Stimulated activated CD4-positive, alpha-beta T cell treated with anti-CD3 and anti-CD28 coated beads, TNF-alpha, amount 100 ng/mL, for 4 hours (primary cell): Measurements from ENCODE around the gene TPK1.
"Not testable (repeated sequence)": the region's sequence is repeated elsewhere in the genome, so short reads cannot be mapped to it uniquely, and the experiment has no call there.

Experiments
- DNase-seq, 3 experiments: peaks; one replicate each; pipeline ENCODE4 v3.0.0-alpha.2; 2020; ENCODE audit warnings: low read depth in 3 of 3

TPK1 gene

GRCh38 chr7:144641389-144642044 lies 194.3 kb downstream of the TPK1 start:
- no peak for DNase-seq

- no peak for DNase-seq
These were observed 203.1 kb downstream of the TPK1 start for GRCh38 chr7:144632724-144633123.

- no peak for DNase-seq
These were observed 206.3 kb downstream of the TPK1 start for GRCh38 chr7:144629598-144629997.

- no peak for DNase-seq
These were observed 206.8 kb downstream of the TPK1 start for GRCh38 chr7:144629011-144629410.

GRCh38 chr7:144628176-144628575 lies 207.7 kb downstream of the TPK1 start:
- DNase-seq: no peak

- no peak for DNase-seq
These were observed 213.1 kb downstream of the TPK1 start for GRCh38 chr7:144622745-144623144.

- no peak for DNase-seq
These were observed 229.6 kb downstream of the TPK1 start for GRCh38 chr7:144606261-144606660.

- no peak for DNase-seq
These were observed 238.9 kb downstream of the TPK1 start for GRCh38 chr7:144596953-144597352.

GRCh38 chr7:144594580-144594979 lies 241.3 kb downstream of the TPK1 start:
- DNase-seq: no peak

- DNase-seq: no peak
These were observed 247.2 kb downstream of the TPK1 start for GRCh38 chr7:144588559-144589051.

GRCh38 chr7:144587701-144588100 lies 248.2 kb downstream of the TPK1 start:
- no peak for DNase-seq

GRCh38 chr7:144584726-144585125 lies 251.1 kb downstream of the TPK1 start:
- no peak for DNase-seq

- no peak for DNase-seq
These were observed 256.2 kb downstream of the TPK1 start for GRCh38 chr7:144579687-144580086.

GRCh38 chr7:144575456-144575855 lies 260.4 kb downstream of the TPK1 start:
- no peak for DNase-seq

- not testable (repeated sequence) for DNase-seq
These were observed 261.1 kb downstream of the TPK1 start for GRCh38 chr7:144574753-144575152.

GRCh38 chr7:144568233-144568632 lies 267.6 kb downstream of the TPK1 start:
- DNase-seq: no peak

GRCh38 chr7:144565586-144565985 lies 270.3 kb downstream of the TPK1 start:
- DNase-seq: no peak

- DNase-seq: no peak
These were observed 286.0 kb downstream of the TPK1 start for GRCh38 chr7:144549861-144550260.

GRCh38 chr7:144548556-144548955 lies 287.3 kb downstream of the TPK1 start:
- no peak for DNase-seq

- DNase-seq: no peak
These were observed 288.0 kb downstream of the TPK1 start for GRCh38 chr7:144547888-144548287.

GRCh38 chr7:144546782-144547181 lies 289.1 kb downstream of the TPK1 start:
- DNase-seq: no peak

GRCh38 chr7:144545330-144545729 lies 290.5 kb downstream of the TPK1 start:
- DNase-seq: no peak

- no peak for DNase-seq
These were observed 301.0 kb downstream of the TPK1 start for GRCh38 chr7:144534655-144535395.
